A549 (cell line): ENCODE results near the gene XPO4.

Experiments
- CEBPB ChIP-seq, 2 experiments: fragments of >200 bp in 1 of 2; sonication (Bioruptor Twin) in 1 of 2; formaldehyde crosslinking in 1 of 2; IDR thresholded peaks; 2 replicates each; pipeline ENCODE4 v1.6.1; 2012 to 2016
- CHD4 ChIP-seq: fragments of 200-600 bp; sonication (generic); IDR thresholded peaks from 2 replicates; pipeline ENCODE4 v1.6.1; 2016; ENCODE audit warnings: antibody characterized with exemption, mild to moderate bottlenecking, borderline replicate concordance
- HOXB13 ChIP-seq: fragments of 250-450 bp; sonication (Bioruptor Pico); IDR thresholded peaks from 2 replicates; pipeline ENCODE4 v1.5.0; 2020; ENCODE audit warnings: low read depth, mild to moderate bottlenecking, moderate library complexity
- POLR2A ChIP-seq: IDR thresholded peaks from 2 replicates; pipeline ENCODE4 v1.6.1; 2012; ENCODE audit warnings: mild to moderate bottlenecking, low read length
- SMC3 ChIP-seq: fragments of >200 bp; sonication (Bioruptor Twin); formaldehyde crosslinking; IDR thresholded peaks from 3 replicates; pipeline ENCODE4 v1.6.1; 2018; ENCODE audit warnings: inconsistent platforms
- ZSCAN20 ChIP-seq: fragments of 250-450 bp; sonication (Bioruptor Pico); IDR thresholded peaks from 2 replicates; pipeline ENCODE4 v1.8.0; 2022; ENCODE audit warnings: mild to moderate bottlenecking, moderate library complexity
- TF ChIP-seq, protein P1 (sequence below): fragments of >200 bp; sonication (Bioruptor Twin); formaldehyde crosslinking; IDR thresholded peaks from 3 replicates; pipeline ENCODE4 v1.5.1; 2016
- TF ChIP-seq, protein P2 (sequence below): IDR thresholded peaks from 2 replicates; pipeline ENCODE4 v1.6.1; 2012

- TF ChIP-seq ZSCAN20, result no peak
- TF ChIP-seq, protein P1, sequence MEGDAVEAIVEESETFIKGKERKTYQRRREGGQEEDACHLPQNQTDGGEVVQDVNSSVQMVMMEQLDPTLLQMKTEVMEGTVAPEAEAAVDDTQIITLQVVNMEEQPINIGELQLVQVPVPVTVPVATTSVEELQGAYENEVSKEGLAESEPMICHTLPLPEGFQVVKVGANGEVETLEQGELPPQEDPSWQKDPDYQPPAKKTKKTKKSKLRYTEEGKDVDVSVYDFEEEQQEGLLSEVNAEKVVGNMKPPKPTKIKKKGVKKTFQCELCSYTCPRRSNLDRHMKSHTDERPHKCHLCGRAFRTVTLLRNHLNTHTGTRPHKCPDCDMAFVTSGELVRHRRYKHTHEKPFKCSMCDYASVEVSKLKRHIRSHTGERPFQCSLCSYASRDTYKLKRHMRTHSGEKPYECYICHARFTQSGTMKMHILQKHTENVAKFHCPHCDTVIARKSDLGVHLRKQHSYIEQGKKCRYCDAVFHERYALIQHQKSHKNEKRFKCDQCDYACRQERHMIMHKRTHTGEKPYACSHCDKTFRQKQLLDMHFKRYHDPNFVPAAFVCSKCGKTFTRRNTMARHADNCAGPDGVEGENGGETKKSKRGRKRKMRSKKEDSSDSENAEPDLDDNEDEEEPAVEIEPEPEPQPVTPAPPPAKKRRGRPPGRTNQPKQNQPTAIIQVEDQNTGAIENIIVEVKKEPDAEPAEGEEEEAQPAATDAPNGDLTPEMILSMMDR, result no peak
- no peak for TF ChIP-seq CHD4
- TF ChIP-seq POLR2A, result no peak
- no peak for TF ChIP-seq CEBPB (IDR thresholded peaks at IDR 0.05)
- no peak for TF ChIP-seq SMC3
- TF ChIP-seq, protein P2, sequence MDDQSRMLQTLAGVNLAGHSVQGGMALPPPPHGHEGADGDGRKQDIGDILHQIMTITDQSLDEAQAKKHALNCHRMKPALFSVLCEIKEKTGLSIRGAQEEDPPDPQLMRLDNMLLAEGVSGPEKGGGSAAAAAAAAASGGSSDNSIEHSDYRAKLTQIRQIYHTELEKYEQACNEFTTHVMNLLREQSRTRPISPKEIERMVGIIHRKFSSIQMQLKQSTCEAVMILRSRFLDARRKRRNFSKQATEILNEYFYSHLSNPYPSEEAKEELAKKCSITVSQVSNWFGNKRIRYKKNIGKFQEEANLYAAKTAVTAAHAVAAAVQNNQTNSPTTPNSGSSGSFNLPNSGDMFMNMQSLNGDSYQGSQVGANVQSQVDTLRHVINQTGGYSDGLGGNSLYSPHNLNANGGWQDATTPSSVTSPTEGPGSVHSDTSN, result no peak
- TF ChIP-seq HOXB13 (CRISPR knock-in tag), result no peak
These were observed 574 bp upstream of the XPO4 start for GRCh38 chr13:20903164-20903475.
